OCI-LY3 (cell line): ENCODE results near the gene SNED1.

Source experiments
- H2AFZ ChIP-seq: fragments of 200-600, 300-600 bp; shearing (Covaris generic); 2 replicates; pipeline ENCODE4 v1.6.0; 2014; ENCODE audit warnings: antibody characterized with exemption, low read depth, low read length
- H3K27ac ChIP-seq: fragments of 200-600, 300-600 bp; sonication (generic); 2 replicates; pipeline ENCODE4 v1.5.1; 2014; ENCODE audit warnings: mild to moderate bottlenecking, low read length, moderate library complexity, mixed read lengths
- H3K27me3 ChIP-seq: fragments of 200-600, 300-600 bp; sonication (generic); 2 replicates; pipeline ENCODE4 v1.6.1; 2014; ENCODE audit warnings: low read depth, low read length, mixed read lengths
- H3K36me3 ChIP-seq: fragments of 200-600, 300-600 bp; sonication (generic); replicated peaks from 2 replicates; pipeline ENCODE3; 2014; ENCODE audit warnings: low read depth, low read length, mixed read lengths
- H3K4me1 ChIP-seq: fragments of 300-600, 200-600 bp; sonication (generic); 2 replicates; pipeline ENCODE4 v1.6.1; 2014; ENCODE audit warnings: low read length, mixed read lengths
- H3K4me2 ChIP-seq: fragments of 200-600, 300-600 bp; sonication (generic); 2 replicates; pipeline ENCODE4 v1.6.1; 2014; ENCODE audit warnings: low read length, mixed read lengths
- H3K4me3 ChIP-seq: fragments of 300-600, 200-600 bp; sonication (generic); 2 replicates; pipeline ENCODE4 v1.5.1; 2014; ENCODE audit warnings: antibody characterized with exemption, mild to moderate bottlenecking, low read length, moderate library complexity
- H3K79me2 ChIP-seq: fragments of 300-600, 200-600 bp; shearing (Covaris generic); 2 replicates; pipeline ENCODE4 v1.6.1; 2014; ENCODE audit warnings: mild to moderate bottlenecking, low read length, mixed read lengths
- H3K9ac ChIP-seq: fragments of 300-600, 200-600 bp; shearing (Covaris generic); 2 replicates; pipeline ENCODE4 v1.6.0; 2014; ENCODE audit warnings: mild to moderate bottlenecking, low read length, moderate library complexity
- H3K9me3 ChIP-seq: fragments of 200-600, 300-600 bp; shearing (Covaris generic); 2 replicates; pipeline ENCODE4 v1.6.1; 2014; ENCODE audit warnings: low read length, mixed read lengths; ENCODE audit not compliant: insufficient read depth
- H4K20me1 ChIP-seq: fragments of 200-600, 300-600 bp; sonication (generic); 2 replicates; pipeline ENCODE4 v1.6.1; 2016; ENCODE audit warnings: low read length, mixed read lengths; ENCODE audit not compliant: insufficient read depth
- CTCF ChIP-seq: fragments of 200-600, 300-600 bp; sonication (generic); IDR thresholded peaks from 2 replicates; pipeline ENCODE4 v1.5.1; 2014; ENCODE audit warnings: antibody characterized with exemption, low read length, low read depth
- EZH2phosphoT487 ChIP-seq: fragments of 200-600 bp; shearing (Covaris generic); IDR thresholded peaks from 2 replicates; pipeline ENCODE4 v1.6.1; 2018; ENCODE audit warnings: antibody characterized with exemption, mixed run types, low read depth

SNED1 gene

GRCh38 chr2:240964704-240965295, 33.6 kb upstream of the SNED1 start:
- H3K4me3 ChIP-seq = no peak overlapping the region
- no peak overlapping the region for H3K4me2 ChIP-seq
- no peaks in the 10 kb centered on the region for H3K79me2 ChIP-seq
- H4K20me1 ChIP-seq = no peaks in the 10 kb centered on the region
- TF ChIP-seq EZH2phosphoT487 (no peak), CTCF (no peak)
- no peaks in the 10 kb centered on the region for H3K9me3 ChIP-seq
- no peaks in the 10 kb centered on the region for H3K36me3 ChIP-seq
- H2AFZ ChIP-seq = no peak overlapping the region
- H3K4me1 ChIP-seq = no peaks in the 10 kb centered on the region
- no peaks in the 10 kb centered on the region for H3K27me3 ChIP-seq
- H3K9ac ChIP-seq = no peak overlapping the region
- no peak overlapping the region for H3K27ac ChIP-seq

GRCh38 chr2:240965296-240965904, 33.0 kb upstream of the SNED1 start:
- Histone ChIP-seq H3K9ac (no peak overlapping the region), H3K36me3 (no peaks in the 10 kb centered on the region), H3K4me1 (no peaks in the 10 kb centered on the region), H3K9me3 (no peaks in the 10 kb centered on the region), H3K4me2 (no peak overlapping the region), H2AFZ (no peak overlapping the region), H3K4me3 (no peak overlapping the region), H3K79me2 (no peaks in the 10 kb centered on the region), H3K27ac (no peak overlapping the region), H4K20me1 (no peaks in the 10 kb centered on the region), H3K27me3 (no peaks in the 10 kb centered on the region)
- no peak for TF ChIP-seq EZH2phosphoT487
- TF ChIP-seq CTCF = no peak

GRCh38 chr2:240965905-240966456, 32.4 kb upstream of the SNED1 start:
- no peaks in the 10 kb centered on the region for H4K20me1 ChIP-seq
- no peaks in the 10 kb centered on the region for H3K36me3 ChIP-seq
- H3K79me2 ChIP-seq = no peaks in the 10 kb centered on the region
- TF ChIP-seq EZH2phosphoT487 = no peak
- TF ChIP-seq CTCF = no peak
- H3K9ac ChIP-seq = no peak overlapping the region
- no peaks in the 10 kb centered on the region for H3K4me1 ChIP-seq
- no peak overlapping the region for H3K4me2 ChIP-seq
- H3K27me3 ChIP-seq = no peaks in the 10 kb centered on the region
- H3K4me3 ChIP-seq = no peak overlapping the region
- H3K27ac ChIP-seq = no peak overlapping the region
- no peaks in the 10 kb centered on the region for H3K9me3 ChIP-seq
- H2AFZ ChIP-seq = no peak overlapping the region

- no peaks in the 10 kb centered on the region for H3K4me1 ChIP-seq
- TF ChIP-seq CTCF (no peak), EZH2phosphoT487 (no peak)
- H3K9me3 ChIP-seq = no peaks in the 10 kb centered on the region
- no peak overlapping the region for H3K4me2 ChIP-seq
- H2AFZ ChIP-seq = no peak overlapping the region
- H3K4me3 ChIP-seq = no peak overlapping the region
- H3K9ac ChIP-seq = no peak overlapping the region
- no peak overlapping the region for H3K27ac ChIP-seq
- no peaks in the 10 kb centered on the region for H3K27me3 ChIP-seq
- H3K79me2 ChIP-seq = no peaks in the 10 kb centered on the region
- no peaks in the 10 kb centered on the region for H4K20me1 ChIP-seq
- H3K36me3 ChIP-seq = no peaks in the 10 kb centered on the region
Measured at GRCh38 chr2:240966457-240966905, 31.9 kb upstream of the SNED1 start.
